Neural progenitor cell (in vitro differentiated cells): ENCODE data around the gene CCDC85C.

Experiments used
- CTCF ChIP-seq: fragments of 200-600 bp; sonication (generic); IDR thresholded peaks from 2 replicates; pipeline ENCODE4 v1.5.1; 2017; ENCODE audit warnings: antibody characterized with exemption, mild to moderate bottlenecking
- EZH2 ChIP-seq: fragments of 200-600 bp; sonication (generic); IDR thresholded peaks from 2 replicates; pipeline ENCODE4 v1.6.1; 2017; ENCODE audit warnings: antibody characterized with exemption, mild to moderate bottlenecking, moderate library complexity

- TF ChIP-seq CTCF = no peak
- no peak for TF ChIP-seq EZH2
Observed at GRCh38 chr14:99450266-99450665, 153.7 kb downstream of the CCDC85C start.
